Prostate gland (tissue), 2 donors: ENCODE measurements around the gene RGS13.

Source experiments
- POLR2A ChIP-seq: fragments of 450-650 bp; IDR thresholded peaks from one replicate; pipeline ENCODE4 v1.6.1; 2016; ENCODE audit warnings: antibody characterized with exemption, mild to moderate bottlenecking
- TF ChIP-seq, protein P1 (sequence below), 4 experiments: fragments of 200-600 bp in 2 of 4; fragments of 450-650 bp in 2 of 4; sonication (generic) in 2 of 4; IDR thresholded peaks; 1 replicate in 3 of 4; 2 replicates in 1 of 4; pipeline ENCODE4 v1.5.1; 2016 to 2019; ENCODE audit warnings: antibody characterized with exemption in 4 of 4, mild to moderate bottlenecking in 2 of 4, moderate library complexity in 2 of 4

- TF ChIP-seq, protein P1, sequence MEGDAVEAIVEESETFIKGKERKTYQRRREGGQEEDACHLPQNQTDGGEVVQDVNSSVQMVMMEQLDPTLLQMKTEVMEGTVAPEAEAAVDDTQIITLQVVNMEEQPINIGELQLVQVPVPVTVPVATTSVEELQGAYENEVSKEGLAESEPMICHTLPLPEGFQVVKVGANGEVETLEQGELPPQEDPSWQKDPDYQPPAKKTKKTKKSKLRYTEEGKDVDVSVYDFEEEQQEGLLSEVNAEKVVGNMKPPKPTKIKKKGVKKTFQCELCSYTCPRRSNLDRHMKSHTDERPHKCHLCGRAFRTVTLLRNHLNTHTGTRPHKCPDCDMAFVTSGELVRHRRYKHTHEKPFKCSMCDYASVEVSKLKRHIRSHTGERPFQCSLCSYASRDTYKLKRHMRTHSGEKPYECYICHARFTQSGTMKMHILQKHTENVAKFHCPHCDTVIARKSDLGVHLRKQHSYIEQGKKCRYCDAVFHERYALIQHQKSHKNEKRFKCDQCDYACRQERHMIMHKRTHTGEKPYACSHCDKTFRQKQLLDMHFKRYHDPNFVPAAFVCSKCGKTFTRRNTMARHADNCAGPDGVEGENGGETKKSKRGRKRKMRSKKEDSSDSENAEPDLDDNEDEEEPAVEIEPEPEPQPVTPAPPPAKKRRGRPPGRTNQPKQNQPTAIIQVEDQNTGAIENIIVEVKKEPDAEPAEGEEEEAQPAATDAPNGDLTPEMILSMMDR (IDR thresholded peaks at IDR 0.05) = no peak
- no peak for TF ChIP-seq POLR2A
Measured at GRCh38 chr1:192707978-192708547, 72.1 kb downstream of the RGS13 start.
